IMR-90 (cell line): ENCODE results near the gene HNRNPAB. TPM values are rescaled to one million over a fixed set of nuclear protein-coding genes. Genes with fewer than 3 reads are reported as not detected.

Experiments used
- ATAC-seq: fragments of 200-7000 bp; cut with Tn5 transposase; 2 replicates; pipeline ENCODE4 v1.9.1; 2020; ENCODE audit warnings: low read depth, mild to moderate bottlenecking, moderate library complexity
- BruUV-seq: library from RNA; stranded (reverse); fragments of 400-500 nt; replicated peaks from 2 replicates; lab custom pipeline; 2021; lab: Mats Ljungman, UMichigan
- CTCF ChIA-PET: fragments of 300-600 bp; formaldehyde crosslinking; extraction: SDS; loops from one replicate; lab custom pipeline; 2021; ENCODE audit warnings: antibody characterized with exemption; lab: Yijun Ruan, JAX
- POLR2A ChIA-PET: fragments of 300-600 bp; sonication (Branson Sonifier 250); formaldehyde crosslinking; loops from one replicate; lab custom pipeline; 2022; ENCODE audit warnings: antibody characterized with exemption; ENCODE audit not compliant: unreplicated experiment; lab: Charles Lee
- DNase-seq: peaks from one replicate; pipeline ENCODE4 v3.0.0; 2013
- H2AFZ ChIP-seq: replicated peaks from 2 replicates; pipeline ENCODE3; 2013; ENCODE audit warnings: low read length, mild to moderate bottlenecking; ENCODE audit not compliant: poor library complexity
- H2AK5ac ChIP-seq: 2 replicates; pipeline ENCODE4 v1.6.1; 2013; ENCODE audit warnings: low read depth, low read length, inconsistent platforms
- H2AK9ac ChIP-seq: replicated peaks from 2 replicates; pipeline ENCODE3; 2013; ENCODE audit warnings: mild to moderate bottlenecking, low read depth, low read length, moderate library complexity; ENCODE audit not compliant: poor library complexity
- H2BK120ac ChIP-seq: 2 replicates; pipeline ENCODE4 v1.6.1; 2013; ENCODE audit warnings: low read depth, low read length, inconsistent platforms
- H2BK15ac ChIP-seq: 3 replicates; pipeline ENCODE4 v1.6.1; 2013; ENCODE audit warnings: low read depth, low read length, inconsistent platforms
- H2BK20ac ChIP-seq: 2 replicates; pipeline ENCODE4 v1.6.1; 2013; ENCODE audit warnings: low read depth, mild to moderate bottlenecking, inconsistent platforms, low read length, moderate library complexity
- H2BK5ac ChIP-seq: 2 replicates; pipeline ENCODE4 v1.6.1; 2013; ENCODE audit warnings: mild to moderate bottlenecking, low read depth, low read length, inconsistent platforms; ENCODE audit not compliant: poor library complexity, severe bottlenecking
- H3K14ac ChIP-seq: replicated peaks from 2 replicates; pipeline ENCODE4 v1.6.1; 2013; ENCODE audit warnings: low read depth, low read length, inconsistent platforms
- H3K18ac ChIP-seq: 2 replicates; pipeline ENCODE4 v1.6.1; 2013; ENCODE audit warnings: low read depth, low read length, control low read depth
- H3K23ac ChIP-seq: 2 replicates; pipeline ENCODE4 v1.6.1; 2013; ENCODE audit warnings: low read depth, low read length, inconsistent platforms
- H3K27ac ChIP-seq: 2 replicates; pipeline ENCODE4 v1.5.1; 2013; ENCODE audit warnings: mild to moderate bottlenecking, control low read depth, low read length; ENCODE audit not compliant: insufficient read depth
- H3K27me3 ChIP-seq: 2 replicates; pipeline ENCODE4 v1.6.1; 2013; ENCODE audit warnings: low read length; ENCODE audit not compliant: control insufficient read depth, insufficient read depth
- H3K36me3 ChIP-seq: 2 replicates; pipeline ENCODE4 v1.6.1; 2013; ENCODE audit warnings: low read length, mixed read lengths; ENCODE audit not compliant: control insufficient read depth, insufficient read depth
- H3K4ac ChIP-seq: 2 replicates; pipeline ENCODE4 v1.6.1; 2013; ENCODE audit warnings: low read depth, low read length, inconsistent platforms
- H3K4me1 ChIP-seq: 2 replicates; pipeline ENCODE4 v1.6.1; 2013; ENCODE audit warnings: low read length, mixed read lengths; ENCODE audit not compliant: control insufficient read depth, insufficient read depth
- H3K4me2 ChIP-seq: 2 replicates; pipeline ENCODE4 v1.6.1; 2013; ENCODE audit warnings: low read depth, mild to moderate bottlenecking, control low read depth, low read length, moderate library complexity
- H3K4me3 ChIP-seq: 2 replicates; pipeline ENCODE4 v1.5.1; 2013; ENCODE audit warnings: low read depth, mild to moderate bottlenecking, control low read depth, low read length, moderate library complexity; ENCODE audit not compliant: insufficient read depth
- H3K56ac ChIP-seq: 2 replicates; pipeline ENCODE4 v1.6.1; 2013; ENCODE audit warnings: low read length, inconsistent platforms; ENCODE audit not compliant: insufficient read depth; ENCODE audit errors: extremely low read depth
- H3K79me1 ChIP-seq, 2 experiments: 2 replicates each; pipeline ENCODE4 v1.6.1; 2013; ENCODE audit warnings: low read length in 2 of 2, inconsistent platforms in 1 of 2, low read depth in 1 of 2
- H3K9ac ChIP-seq: 2 replicates; pipeline ENCODE4 v1.6.1; 2013; ENCODE audit warnings: low read depth, low read length, control low read depth
- H3K9me1 ChIP-seq: 2 replicates; pipeline ENCODE4 v1.6.1; 2013; ENCODE audit warnings: low read length, inconsistent platforms; ENCODE audit not compliant: insufficient read depth
- H3K9me3 ChIP-seq: 2 replicates; pipeline ENCODE4 v1.6.1; 2013; ENCODE audit warnings: low read length; ENCODE audit not compliant: control insufficient read depth, insufficient read depth
- H4K20me1 ChIP-seq: 2 replicates; pipeline ENCODE4 v1.6.1; 2013; ENCODE audit warnings: low read length, inconsistent platforms; ENCODE audit not compliant: insufficient read depth
- H4K5ac ChIP-seq: 2 replicates; pipeline ENCODE4 v1.6.1; 2013; ENCODE audit warnings: mild to moderate bottlenecking, low read depth, low read length, control low read depth
- H4K8ac ChIP-seq, 2 experiments: 2 replicates each; pipeline ENCODE4 v1.6.1; 2013; ENCODE audit warnings: low read depth in 2 of 2, low read length in 2 of 2, control low read depth in 1 of 2, inconsistent platforms in 1 of 2
- H4K91ac ChIP-seq: 2 replicates; pipeline ENCODE4 v1.6.1; 2013; ENCODE audit warnings: low read depth, low read length, inconsistent platforms; ENCODE audit not compliant: insufficient read depth
- CEBPB ChIP-seq: IDR thresholded peaks from 2 replicates; pipeline ENCODE4 v1.6.1; 2012; ENCODE audit warnings: low read depth, low read length, improper control_type of control experiment
- CHD1 ChIP-seq: IDR thresholded peaks from 2 replicates; pipeline ENCODE4 v1.6.1; 2012; ENCODE audit warnings: low read depth, low read length, improper control_type of control experiment
- CTCF ChIP-seq: conservative IDR thresholded peaks from 2 replicates; pipeline ENCODE4 v1.5.1; 2012; ENCODE audit warnings: mild to moderate bottlenecking, low read depth, low read length, improper control_type of control experiment
- ELK1 ChIP-seq: fragments of 150-350 bp; IDR thresholded peaks from 2 replicates; pipeline ENCODE4 v1.6.1; 2016; ENCODE audit warnings: low read depth, mild to moderate bottlenecking, low read length, moderate library complexity, borderline replicate concordance
- FOS ChIP-seq: fragments of 150-350 bp; IDR thresholded peaks from 2 replicates; pipeline ENCODE4 v1.6.1; 2016; ENCODE audit warnings: low read depth, low read length
- MAZ ChIP-seq: IDR thresholded peaks from 2 replicates; pipeline ENCODE4 v1.6.1; 2012; ENCODE audit warnings: low read depth, mild to moderate bottlenecking, low read length, improper control_type of control experiment, moderate library complexity, borderline replicate concordance
- MXI1 ChIP-seq: IDR thresholded peaks from 2 replicates; pipeline ENCODE4 v1.6.1; 2012; ENCODE audit warnings: low read depth, mild to moderate bottlenecking, low read length, moderate library complexity, borderline replicate concordance
- NFE2L2 ChIP-seq: fragments of 150-350 bp; IDR thresholded peaks from 2 replicates; pipeline ENCODE4 v1.6.1; 2016; ENCODE audit warnings: low read depth, mild to moderate bottlenecking, low read length
- RFX5 ChIP-seq: IDR thresholded peaks from 2 replicates; pipeline ENCODE4 v1.8.0; 2012; ENCODE audit warnings: low read depth, mild to moderate bottlenecking, low read length, moderate library complexity
- SMC3 ChIP-seq: fragments of 150-350 bp; IDR thresholded peaks from 2 replicates; pipeline ENCODE4 v1.6.1; 2016; ENCODE audit warnings: low read depth, mild to moderate bottlenecking, antibody characterized with exemption, low read length, moderate library complexity
- WGBS, 2 experiments: methylation state at CpG; one replicate each; pipeline versions ENCODE4 v1.1.5 to v1.1.7; 2013; ENCODE audit warnings: missing lambda C conversion rate in 2 of 2; ENCODE audit not compliant: insufficient read length in 1 of 2; ENCODE audit errors: extremely low coverage in 2 of 2; 5-methylcytosine and 5-hydroxymethylcytosine counted together
- dilution Hi-C: fragments of 300-500 bp; cut with HindIII; formaldehyde crosslinking; loops from one replicate; pipeline ENCODE4 v1.14.3; 2018; ENCODE audit warnings: low sequenced_read_pairs; ENCODE audit not compliant: unreplicated experiment
- in situ Hi-C: fragments of 300-500 bp; cut with MboI; formaldehyde crosslinking; loops from 3 replicates; pipeline ENCODE4 v1.14.3; 2019; ENCODE audit warnings: low sequenced_read_pairs, inconsistent platforms, mixed read lengths
- intact Hi-C: fragments of 100-400 bp; cut with micrococcal nuclease; formaldehyde crosslinking; loops from 2 replicates; pipeline ENCODE4 v1.10.0; 2022
- polyA plus RNA-seq, 3 experiments: library from polyadenylated mRNA; depleted of rRNA; stranded (reverse); fragments of >200 nt; gene quantifications; 2 replicates each; pipeline ENCODE4 v1.2.3, GENCODE V29; 2012; ENCODE audit warnings: low replicate concordance in 1 of 3
- total RNA-seq: library from RNA; depleted of rRNA; stranded (reverse); fragments of >200 nt; gene quantifications from 2 replicates; pipeline ENCODE4 v1.2.3, GENCODE V29; 2012

Gene HNRNPAB
- total and polyA plus RNA-seq, 2 of the 4 experiments (the other 2 are of a cell fraction) = 32.1 to 128 TPM

GRCh38 chr5:178223828-178224335, 19.5 kb downstream of the HNRNPAB start:
- H3K4me1 ChIP-seq = no peaks in the 10 kb centered on the region
- CTCF ChIA-PET = no interaction called here
- peaks cover 5% of the 10 kb centered on the region; the same call in 1 of the 2 replicates for H4K20me1 ChIP-seq
- no peak overlapping the region for H3K23ac ChIP-seq
- POLR2A ChIA-PET = no interaction called here
- TF ChIP-seq SMC3 (no peak), CEBPB (no peak), ELK1 (no peak), RFX5 (no peak), FOS (no peak), CHD1 (no peak), NFE2L2 (no peak), MAZ (no peak), MXI1 (no peak), CTCF (no peak)
- peaks cover 3 to 57% of the 10 kb centered on the region in 2 experiments; a peak in 3 of 4 replicates for H3K79me1 ChIP-seq
- ATAC-seq (no peak), DNase-seq (no peak)
- dilution Hi-C loops (no loop called here), in situ Hi-C loops (no loop called here), intact Hi-C loops (no loop called here)
- no peak overlapping the region for H2BK5ac ChIP-seq
- H3K18ac ChIP-seq = no peak overlapping the region
- no peak overlapping the region for H2AFZ ChIP-seq
- no peak overlapping the region for H4K5ac ChIP-seq
- H2AK9ac ChIP-seq = peak overlapping the region; percentile 3
- no peak overlapping the region for H3K27ac ChIP-seq
- no peak overlapping the region for H4K91ac ChIP-seq
- H3K9me3 ChIP-seq = 0 out of 2 replicates have a peak, but pooled peaks cover 2% of the 10 kb centered on the region
- H2BK120ac ChIP-seq = no peak overlapping the region
- no peak overlapping the region for H3K14ac ChIP-seq
- no peak overlapping the region for H4K8ac ChIP-seq
- no peak overlapping the region for H3K4me3 ChIP-seq
- no peak overlapping the region for H2BK20ac ChIP-seq
- H2AK5ac ChIP-seq = no peak overlapping the region
- H3K9me1 ChIP-seq = peaks cover 17% of the 10 kb centered on the region
- no peak overlapping the region for H2BK15ac ChIP-seq
- H3K4me2 ChIP-seq = no peak overlapping the region
- H3K27me3 ChIP-seq = no peaks in the 10 kb centered on the region
- WGBS, 2 experiments = 65% methylated on average over 10 of the region's 13 CpGs; no CpG with 5 or more reads in 1 of the 2 experiments
- no peak overlapping the region for H3K4ac ChIP-seq
- no peak overlapping the region for H3K9ac ChIP-seq
- BruUV-seq = no TSS peak
- peaks cover 48% of the 10 kb centered on the region for H3K36me3 ChIP-seq
- H3K56ac ChIP-seq = no peak overlapping the region
